ENCODE results near the gene COX18. TPM values are rescaled to one million over a fixed set of nuclear protein-coding genes. Genes with fewer than 3 reads are reported as not detected.

The COX18 gene
- total RNA-seq, 2 experiments from 2014 or later, result 16.9 to 23.5 TPM

GRCh38 chr4:73051625-73052024 is 17.9 kb downstream of the COX18 start:
- no TSS peak for BruUV-seq (replicated peaks)
- no peaks in the 10 kb centered on the region for H4K20me1 ChIP-seq (ENCODE audit: insufficient read depth, low read length)
- H3K9me2 ChIP-seq (ENCODE audit: insufficient read depth, low read length), result no peaks in the 10 kb centered on the region
- ChIA-PET CTCF (ENCODE audit: unreplicated experiment) (no interaction called here), POLR2A (interaction anchor here (1.1 kb wide), 1 partner anchor 13 kb away, joined by 6 read pairs; no protein-coding TSS in a partner anchor)
- H3K9me3 ChIP-seq (ENCODE audit: low read length), result no peaks in the 10 kb centered on the region
- no peaks in the 10 kb centered on the region for H3K79me2 ChIP-seq (ENCODE audit: insufficient read depth, low read depth, low read length)
- H3K36me3 ChIP-seq (ENCODE audit: insufficient read depth, low read length), result peaks cover 22% of the 10 kb centered on the region
- no peaks in the 10 kb centered on the region for H3K4me1 ChIP-seq (ENCODE audit: insufficient read depth, low read length, poor library complexity, severe bottlenecking)
- H2AFZ ChIP-seq (ENCODE audit: low read length), result no peak overlapping the region
- H3K4me2 ChIP-seq (ENCODE audit: low read length), result no peak overlapping the region
- TF ChIP-seq EZH2phosphoT487 (IDR thresholded peaks at IDR 0.05; ENCODE audit: borderline replicate concordance, low read depth, low read length), result no peak
- TF ChIP-seq CTCF (conservative IDR thresholded peaks at IDR 0.05; ENCODE audit: low read length), result no peak
- no peak overlapping the region for H3K27ac ChIP-seq (ENCODE audit: low read depth, low read length, poor library complexity, severe bottlenecking)
- no peak for DNase-seq (ENCODE audit: low spot score)
- intact Hi-C loops (cut with micrococcal nuclease; ENCODE audit: unreplicated experiment), result no loop called here
- H3K4me3 ChIP-seq (ENCODE audit: low read depth, low read length, poor library complexity, severe bottlenecking), result no peak overlapping the region

- H3K79me2 ChIP-seq (ENCODE audit: insufficient read depth, low read depth, low read length), result no peaks in the 10 kb centered on the region
- no peak overlapping the region for H3K27ac ChIP-seq (ENCODE audit: low read depth, low read length, poor library complexity, severe bottlenecking)
- H3K36me3 ChIP-seq (ENCODE audit: insufficient read depth, low read length), result no peaks in the 10 kb centered on the region
- no peak for DNase-seq (ENCODE audit: low spot score)
- H3K4me3 ChIP-seq (ENCODE audit: low read depth, low read length, poor library complexity, severe bottlenecking), result no peak overlapping the region
- no peak overlapping the region for H3K4me2 ChIP-seq (ENCODE audit: low read length)
- no peaks in the 10 kb centered on the region for H3K4me1 ChIP-seq (ENCODE audit: insufficient read depth, low read length, poor library complexity, severe bottlenecking)
- H2AFZ ChIP-seq (ENCODE audit: low read length), result no peak overlapping the region
- ChIA-PET POLR2A (interaction anchor here (1.1 kb wide), 1 partner anchor 23 kb away, joined by 3 read pairs; no protein-coding TSS in a partner anchor), CTCF (ENCODE audit: unreplicated experiment) (no interaction called here)
- no TSS peak for BruUV-seq (replicated peaks)
- H4K20me1 ChIP-seq (ENCODE audit: insufficient read depth, low read length), result no peaks in the 10 kb centered on the region
- TF ChIP-seq EZH2phosphoT487 (IDR thresholded peaks at IDR 0.05; ENCODE audit: borderline replicate concordance, low read depth, low read length) (no peak), CTCF (conservative IDR thresholded peaks at IDR 0.05; ENCODE audit: low read length) (no peak)
- no peaks in the 10 kb centered on the region for H3K9me2 ChIP-seq (ENCODE audit: insufficient read depth, low read length)
- no peaks in the 10 kb centered on the region for H3K9me3 ChIP-seq (ENCODE audit: low read length)
- intact Hi-C loops (cut with micrococcal nuclease; ENCODE audit: unreplicated experiment), result no loop called here
These were observed 23.6 kb downstream of the COX18 start for GRCh38 chr4:73045879-73046278.

GRCh38 chr4:73037057-73037456 is 32.5 kb downstream of the COX18 start:
- no peaks in the 10 kb centered on the region for H4K20me1 ChIP-seq (ENCODE audit: insufficient read depth, low read length)
- no peaks in the 10 kb centered on the region for H3K9me2 ChIP-seq (ENCODE audit: insufficient read depth, low read length)
- ChIA-PET POLR2A (interaction anchor here (0.6 kb wide), 1 partner anchor 190 kb away, joined by 3 read pairs; no protein-coding TSS in a partner anchor), CTCF (ENCODE audit: unreplicated experiment) (no interaction called here)
- H3K4me1 ChIP-seq (ENCODE audit: insufficient read depth, low read length, poor library complexity, severe bottlenecking), result no peaks in the 10 kb centered on the region
- no peaks in the 10 kb centered on the region for H3K36me3 ChIP-seq (ENCODE audit: insufficient read depth, low read length)
- intact Hi-C loops (cut with micrococcal nuclease; ENCODE audit: unreplicated experiment), result no loop called here
- H2AFZ ChIP-seq (ENCODE audit: low read length), result no peak overlapping the region
- no peaks in the 10 kb centered on the region for H3K79me2 ChIP-seq (ENCODE audit: insufficient read depth, low read depth, low read length)
- TF ChIP-seq CTCF (conservative IDR thresholded peaks at IDR 0.05; ENCODE audit: low read length) (no peak), EZH2phosphoT487 (IDR thresholded peaks at IDR 0.05; ENCODE audit: borderline replicate concordance, low read depth, low read length) (no peak)
- H3K4me2 ChIP-seq (ENCODE audit: low read length), result no peak overlapping the region
- BruUV-seq (replicated peaks), result no TSS peak
- H3K9me3 ChIP-seq (ENCODE audit: low read length), result 0 out of 2 replicates have a peak, but pooled peaks cover 8% of the 10 kb centered on the region
- no peak overlapping the region for H3K4me3 ChIP-seq (ENCODE audit: low read depth, low read length, poor library complexity, severe bottlenecking)
- no peak overlapping the region for H3K27ac ChIP-seq (ENCODE audit: low read depth, low read length, poor library complexity, severe bottlenecking)
- DNase-seq (ENCODE audit: low spot score), result peak; percentile 13

Measured in OCI-LY7 (cell line).